HG02798 (cell line): ENCODE results near the gene SLC26A8.
A peak's percentile ranks its signal among the peaks of the same experiment; 100 is the strongest.
"Not testable (repeated sequence)": the region's sequence is repeated elsewhere in the genome, so short reads cannot be mapped to it uniquely, and the experiment has no call there.

Source experiments
- ATAC-seq: cut with Tn5 transposase; IDR thresholded peaks from one replicate; pipeline ENCODE4 v1.9.1; 2021; ENCODE audit warnings: mild to moderate bottlenecking; ENCODE audit not compliant: unreplicated experiment, poor library complexity

SLC26A8 gene

DNA sequence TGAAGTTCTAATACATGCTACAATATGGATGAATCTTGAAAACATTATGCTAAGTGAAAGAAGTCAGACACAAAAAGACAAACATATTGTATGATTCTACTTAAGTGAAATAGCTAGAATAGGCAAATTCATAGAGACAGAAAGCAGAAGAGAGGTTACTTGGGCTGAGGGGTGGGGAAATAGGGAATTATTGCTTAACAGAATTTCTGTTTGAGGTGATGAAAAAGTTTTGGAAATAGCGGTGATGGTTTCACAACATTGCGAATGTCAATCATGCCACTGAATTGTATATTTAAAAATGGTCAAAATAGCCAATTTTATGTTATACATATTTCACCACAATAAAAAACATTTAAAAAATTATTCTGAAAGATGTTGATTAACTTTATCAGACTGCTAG, 6.1 kb downstream of the SLC26A8 start:
- ATAC-seq = no peak

DNA sequence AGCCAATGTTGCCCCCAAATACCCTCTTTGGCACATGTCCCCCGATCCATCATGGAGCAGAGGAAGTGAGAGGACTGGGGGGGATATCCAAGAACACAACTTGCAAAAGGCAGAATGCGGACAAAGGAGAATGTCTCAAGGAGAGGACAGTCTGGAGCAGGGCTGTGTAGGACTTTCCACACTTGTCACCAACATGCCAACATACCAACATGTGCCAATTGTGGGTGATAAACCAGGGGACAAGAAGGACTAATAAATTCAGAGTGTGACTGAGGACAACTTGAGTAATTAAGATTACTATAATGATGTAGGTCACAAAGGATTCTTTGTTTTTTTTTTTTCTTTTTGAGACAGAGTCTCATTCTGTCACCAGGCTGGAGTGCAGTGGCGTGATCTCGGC, 8.8 kb downstream of the SLC26A8 start:
- no peak for ATAC-seq

DNA sequence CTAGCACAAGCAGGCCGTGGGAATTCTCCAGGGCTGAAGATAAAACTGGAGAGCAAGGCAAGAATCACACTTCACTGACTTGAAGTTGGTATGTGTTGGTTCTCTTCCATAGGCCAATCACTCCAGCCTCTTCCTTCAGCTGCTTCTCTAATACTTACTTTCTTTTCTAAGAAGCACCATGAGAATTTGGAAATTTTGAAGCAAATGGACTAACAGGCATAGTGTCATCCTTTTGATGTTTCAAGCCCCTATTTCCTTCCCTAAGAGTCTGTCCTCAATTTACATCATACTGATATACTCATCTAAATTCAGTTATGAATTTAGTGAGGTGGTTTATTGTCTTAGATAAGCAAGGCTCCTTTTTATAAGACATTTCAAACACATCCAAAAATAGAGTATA, 24.0 kb downstream of the SLC26A8 start:
- no peak for ATAC-seq

DNA sequence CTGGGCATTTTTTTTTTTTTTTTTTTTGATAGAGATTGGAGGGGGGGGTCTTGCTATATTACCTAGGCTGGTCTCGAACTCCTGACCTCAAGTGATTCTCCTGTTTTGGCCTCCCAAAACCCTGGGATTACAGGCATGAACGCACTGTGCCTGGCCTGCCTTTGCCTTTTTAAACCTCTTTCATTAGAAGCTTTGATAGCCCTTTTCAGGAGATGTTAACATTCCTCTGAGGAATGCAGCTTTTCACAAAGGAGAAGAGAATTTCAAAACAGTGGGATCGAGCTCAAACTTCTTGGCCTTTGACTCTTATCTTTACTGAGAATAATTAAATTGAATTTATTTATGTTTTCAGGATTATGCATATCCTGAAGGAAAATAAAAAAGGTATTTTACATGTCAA, 31.3 kb downstream of the SLC26A8 start:
- ATAC-seq = no peak

DNA sequence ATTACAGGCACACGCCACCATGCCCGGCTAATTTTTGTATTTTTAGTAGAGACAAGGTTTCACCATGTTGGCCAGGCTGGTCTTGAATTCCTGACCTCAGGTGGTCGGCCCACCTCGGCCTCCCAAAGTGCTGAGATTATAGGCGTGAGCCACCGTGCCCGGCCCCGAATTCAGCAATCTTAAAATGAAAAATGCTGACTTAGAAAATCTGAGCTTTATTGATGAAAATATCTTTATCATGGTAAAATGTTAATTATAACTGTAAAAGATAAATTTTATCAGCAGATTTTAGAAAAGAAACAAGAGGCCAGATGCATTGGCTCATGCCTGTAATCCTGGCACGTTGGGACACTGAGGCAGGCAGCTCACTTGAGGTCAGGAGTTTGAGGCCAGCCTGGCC, 36.4 kb downstream of the SLC26A8 start:
- not testable (repeated sequence) for ATAC-seq

DNA sequence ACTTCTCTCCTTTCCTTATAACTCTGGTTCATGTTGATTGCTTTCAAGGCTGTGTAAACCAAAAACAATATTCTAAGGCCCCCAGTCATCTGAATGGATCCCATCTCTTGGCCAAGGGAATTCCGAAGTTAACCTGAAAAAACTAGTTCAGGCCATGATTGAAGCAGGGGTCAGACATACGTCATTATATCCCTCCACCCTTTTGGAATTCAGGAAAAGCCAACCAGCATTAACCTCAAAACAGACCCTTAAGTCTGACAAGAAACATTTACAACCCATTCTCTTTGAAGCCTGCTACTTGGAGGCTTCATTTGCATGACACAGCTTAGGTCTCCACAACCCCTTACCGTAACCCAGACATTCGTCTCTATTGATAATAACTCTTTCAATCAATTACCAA, 39.7 kb downstream of the SLC26A8 start:
- ATAC-seq = no peak

DNA sequence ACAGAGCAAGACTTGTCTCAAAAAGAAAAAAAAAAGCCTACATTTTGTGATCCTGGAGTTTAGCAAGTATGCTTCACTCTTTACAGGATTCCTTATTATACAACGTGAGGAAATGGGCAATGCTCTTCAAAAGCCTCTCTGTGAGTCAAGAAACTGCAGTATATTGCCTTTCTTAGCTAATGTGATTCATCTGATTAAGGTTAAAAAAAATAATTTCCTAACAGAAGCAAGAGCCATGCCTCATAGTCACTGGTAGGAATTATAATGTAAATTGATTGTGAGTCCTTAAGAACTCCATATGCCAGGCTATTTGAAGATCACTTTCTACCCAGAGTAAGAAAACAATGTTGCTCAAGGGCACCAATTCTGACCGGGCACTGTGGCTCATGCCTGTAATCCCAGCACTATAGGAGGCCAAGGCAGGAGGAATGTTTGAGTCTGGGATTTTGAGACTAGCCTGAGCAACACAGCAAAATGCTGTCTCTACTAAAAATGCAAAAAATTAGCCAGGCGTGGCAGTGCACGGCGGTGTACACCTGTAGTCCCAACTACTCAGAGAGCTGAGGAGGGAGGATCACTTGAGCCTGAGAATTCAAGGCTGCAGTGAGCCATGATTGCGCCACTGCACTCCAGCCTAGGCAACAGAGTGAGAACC, 43.3 kb downstream of the SLC26A8 start:
- no peak for ATAC-seq

DNA sequence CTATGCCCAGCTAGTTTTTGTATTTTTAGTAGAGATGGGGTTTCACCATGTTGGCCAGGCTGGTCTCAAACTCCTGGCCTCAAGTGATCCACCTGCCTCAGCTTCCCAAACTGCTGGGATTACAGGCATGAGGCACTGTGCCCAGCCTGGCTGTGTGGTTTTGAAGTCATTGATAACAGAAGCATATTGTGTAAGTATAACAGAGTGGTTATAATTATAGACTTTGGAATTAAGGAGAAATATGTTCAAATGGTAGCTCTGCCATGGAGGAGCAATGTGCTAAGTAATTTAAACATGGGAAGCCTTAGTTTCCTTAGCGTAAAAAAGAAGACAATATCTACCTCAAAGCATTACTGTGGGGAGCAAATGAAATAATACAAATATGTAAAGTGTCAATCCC, 44.3 kb downstream of the SLC26A8 start:
- ATAC-seq = not testable (repeated sequence)

DNA sequence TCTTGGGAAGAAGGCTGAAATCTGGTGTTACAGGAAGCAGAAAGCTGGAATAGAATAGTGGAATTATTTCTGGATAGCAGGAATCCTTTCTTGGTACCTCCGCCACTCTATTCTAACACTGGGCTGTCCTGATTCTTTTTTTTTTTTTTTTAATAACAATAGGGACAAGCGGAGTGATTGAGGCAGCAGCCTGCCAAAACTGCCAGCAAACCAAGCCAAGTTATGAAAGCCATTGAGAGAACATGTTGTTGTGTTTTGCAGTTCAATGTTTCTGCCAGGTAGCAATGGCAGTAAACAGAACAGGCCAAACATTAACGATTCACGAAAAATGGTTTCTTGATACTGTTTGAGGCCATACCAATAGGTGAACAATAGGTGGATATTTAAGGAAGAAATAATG, 47.1 kb downstream of the SLC26A8 start:
- ATAC-seq = no peak

DNA sequence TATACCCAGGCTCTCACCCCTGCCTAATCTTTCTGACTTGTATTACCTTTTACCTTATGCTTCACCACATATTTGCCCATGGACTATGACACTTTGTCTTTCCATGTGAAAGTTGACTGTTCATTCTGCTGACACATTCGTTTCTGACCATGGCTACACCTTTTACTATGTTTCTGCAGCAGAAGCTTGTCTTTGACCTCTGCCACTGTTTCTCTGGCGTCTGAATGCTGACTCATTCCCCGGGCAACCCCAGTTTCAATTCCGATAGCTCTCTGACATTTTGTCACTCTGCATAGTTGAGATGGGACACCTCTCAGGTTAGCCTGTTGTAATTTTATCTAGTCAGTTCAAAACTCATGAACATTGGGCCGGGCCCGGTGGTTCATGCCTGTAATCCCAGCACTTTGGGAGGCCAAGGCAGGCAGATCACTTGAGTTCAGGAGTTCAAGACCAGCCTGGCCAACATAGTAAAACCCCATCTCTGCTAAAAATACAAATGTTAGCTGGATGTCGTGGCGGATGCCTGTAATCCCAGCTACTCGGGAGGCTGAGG, 50.7 kb downstream of the SLC26A8 start:
- ATAC-seq = peak; percentile 68

DNA sequence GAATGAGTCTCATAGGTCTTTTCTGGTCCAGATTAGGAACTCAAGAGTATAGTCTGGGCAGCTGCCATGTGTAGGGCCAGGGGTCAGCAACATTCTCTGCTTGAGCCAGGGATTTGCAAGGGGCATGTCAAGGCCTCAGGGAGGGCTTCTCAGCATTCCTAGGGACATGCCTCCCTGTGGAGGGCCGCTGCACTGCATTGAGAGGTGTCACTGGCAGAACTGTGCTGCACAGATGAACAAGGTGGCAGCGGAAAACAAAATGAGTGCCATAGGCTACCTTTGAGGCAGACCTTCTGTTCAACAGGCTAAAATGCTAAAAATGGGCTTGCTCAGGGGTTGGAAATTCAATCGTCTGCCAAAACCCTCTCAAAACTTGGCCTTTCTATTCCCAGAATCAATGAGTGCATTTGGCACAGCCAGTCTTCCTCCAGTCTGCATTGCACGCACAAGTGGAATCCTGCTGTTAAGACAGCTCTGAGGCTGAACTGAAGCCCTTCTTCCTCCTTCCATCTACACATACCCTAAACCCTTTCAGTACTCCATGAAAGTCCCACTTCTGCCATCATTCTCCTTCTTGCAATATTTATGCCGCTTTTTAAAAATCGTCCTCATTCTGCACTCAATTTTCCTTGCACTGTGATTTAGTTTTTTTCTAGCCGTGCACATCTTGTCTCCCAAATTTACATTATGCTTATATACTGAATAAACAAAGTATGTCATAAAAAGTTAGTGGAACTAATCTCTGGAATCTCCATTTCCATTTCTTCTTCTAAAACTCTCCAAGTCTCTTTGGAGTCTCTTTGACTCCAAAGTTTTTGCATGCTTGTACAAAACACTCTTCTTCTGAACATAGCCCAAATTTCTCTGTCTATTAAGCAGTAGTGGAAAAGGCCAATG, 51.7 kb downstream of the SLC26A8 start:
- ATAC-seq = no peak

DNA sequence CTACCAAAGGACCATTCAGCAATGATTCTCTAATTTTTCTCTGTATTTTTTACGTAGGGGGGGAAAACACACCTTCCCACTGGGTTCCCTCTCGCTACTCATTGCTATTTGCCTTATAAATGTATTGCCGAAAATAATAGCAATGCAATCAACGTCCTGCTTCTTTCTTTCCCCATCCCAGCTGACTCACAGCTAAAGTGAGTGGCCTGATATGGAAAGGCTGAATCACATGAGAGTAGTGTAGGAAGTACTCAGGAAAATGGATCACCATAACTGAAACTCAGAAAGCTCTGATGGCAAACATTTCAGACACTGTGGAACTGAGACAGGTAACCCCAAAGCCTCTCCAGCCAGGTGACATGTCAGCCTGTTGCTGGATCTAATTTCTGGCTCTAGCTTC, 54.3 kb downstream of the SLC26A8 start:
- no peak for ATAC-seq

DNA sequence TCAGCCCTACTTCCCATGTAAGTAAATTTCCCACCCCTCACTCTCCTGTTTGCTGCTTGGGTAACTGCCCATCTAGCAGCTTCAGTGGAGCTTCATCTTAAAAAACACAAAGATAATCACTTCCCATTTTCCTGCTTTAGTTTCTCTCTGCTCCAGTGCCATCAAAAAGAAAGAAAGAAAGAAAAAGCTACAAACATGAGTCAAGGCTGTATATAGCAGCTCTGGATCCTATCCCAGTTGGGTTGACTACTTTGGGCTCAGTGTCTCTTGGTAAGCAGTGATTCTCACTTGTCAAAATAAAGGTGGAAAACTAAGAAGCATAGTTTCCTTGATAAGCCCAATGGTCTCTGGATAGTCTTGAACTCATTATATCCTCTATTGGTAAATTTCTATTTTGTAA, 54.8 kb downstream of the SLC26A8 start:
- no peak for ATAC-seq

DNA sequence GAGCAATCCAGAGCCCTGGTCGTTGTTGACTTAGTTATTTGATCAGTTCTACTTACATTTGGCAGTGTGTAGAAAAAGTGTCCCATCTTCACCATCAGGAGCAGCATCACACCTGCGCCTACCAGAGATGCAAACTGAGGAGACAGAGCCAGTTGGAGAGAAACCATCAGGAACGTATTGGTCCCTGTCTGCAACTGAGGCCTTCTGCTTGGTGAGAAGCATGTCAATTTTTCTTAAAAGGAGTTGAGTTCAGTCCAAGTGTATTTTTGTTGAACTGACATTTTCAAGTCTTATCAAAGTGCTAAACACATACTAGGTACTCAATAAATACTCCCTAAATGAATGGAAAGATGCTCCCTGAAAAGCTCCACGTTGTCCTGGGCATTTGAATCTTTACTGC, 55.6 kb downstream of the SLC26A8 start:
- no peak for ATAC-seq

DNA sequence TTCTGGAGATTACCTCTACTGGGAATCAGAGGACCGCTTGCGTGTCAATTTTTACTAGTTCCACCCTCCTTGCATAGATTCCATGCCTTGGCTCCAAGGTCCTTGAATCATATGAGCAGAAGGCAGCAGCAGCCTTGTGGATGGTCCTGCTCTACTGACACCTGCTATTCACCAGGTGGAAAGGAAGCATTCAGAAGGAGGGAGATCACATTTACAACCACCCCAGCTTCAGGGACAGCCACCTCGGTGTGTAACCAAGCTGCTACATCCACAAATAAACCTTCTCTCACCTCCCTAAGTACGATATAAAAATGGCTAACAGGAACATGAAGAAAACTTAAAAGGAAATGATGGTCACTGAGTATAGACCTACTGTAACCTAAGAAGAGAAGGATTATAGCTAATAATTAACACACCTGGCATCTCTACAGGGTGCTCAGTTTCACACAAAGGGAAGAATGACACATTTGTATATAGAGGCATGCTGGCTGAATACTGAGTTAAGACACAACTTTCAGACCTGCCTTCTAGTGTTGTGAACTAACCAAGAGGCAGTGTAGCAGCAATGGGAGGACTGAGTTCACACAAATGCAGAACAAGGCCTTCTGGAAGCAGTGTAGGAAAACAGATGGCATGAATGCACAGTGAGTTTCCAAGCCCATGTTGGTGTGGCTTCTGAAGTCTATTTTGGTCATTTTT, 57.2 kb downstream of the SLC26A8 start:
- no peak for ATAC-seq

DNA sequence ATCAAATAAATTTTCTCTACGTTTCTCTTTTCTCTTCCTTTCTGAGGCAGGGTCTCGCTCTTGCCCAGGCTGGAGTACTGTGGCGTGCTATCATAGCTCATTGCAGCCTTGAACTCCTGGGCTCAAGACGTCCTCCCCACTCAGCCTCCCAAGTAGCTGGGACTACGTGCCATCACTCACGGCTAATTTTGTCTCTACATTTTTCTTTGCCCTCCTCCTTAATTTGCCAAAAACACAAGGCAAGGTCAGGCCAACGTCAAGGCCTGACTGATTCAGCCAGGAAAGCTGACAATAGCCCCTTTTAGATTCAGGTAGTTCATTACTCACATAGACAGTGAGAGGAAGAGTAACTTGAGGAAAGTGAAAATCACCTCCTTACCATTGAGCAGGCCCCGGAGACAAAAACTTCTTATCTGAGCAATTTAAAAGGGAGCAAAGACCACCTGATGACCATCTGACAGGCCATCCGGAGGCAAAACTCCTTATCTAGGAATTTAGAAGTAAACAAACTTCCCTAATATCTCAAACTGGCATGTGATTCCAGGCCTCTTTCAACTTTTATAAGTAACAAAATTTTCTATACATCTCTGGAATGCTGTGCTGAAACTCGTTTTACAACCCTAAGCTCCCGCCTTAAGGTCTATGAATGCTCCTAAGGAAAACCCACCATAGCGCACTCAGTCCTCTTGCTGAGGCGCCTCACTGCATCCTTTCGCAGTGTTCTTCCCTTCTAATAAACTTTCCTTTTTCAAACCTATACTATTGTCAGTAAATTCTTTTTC, 61.5 kb downstream of the SLC26A8 start:
- no peak for ATAC-seq

DNA sequence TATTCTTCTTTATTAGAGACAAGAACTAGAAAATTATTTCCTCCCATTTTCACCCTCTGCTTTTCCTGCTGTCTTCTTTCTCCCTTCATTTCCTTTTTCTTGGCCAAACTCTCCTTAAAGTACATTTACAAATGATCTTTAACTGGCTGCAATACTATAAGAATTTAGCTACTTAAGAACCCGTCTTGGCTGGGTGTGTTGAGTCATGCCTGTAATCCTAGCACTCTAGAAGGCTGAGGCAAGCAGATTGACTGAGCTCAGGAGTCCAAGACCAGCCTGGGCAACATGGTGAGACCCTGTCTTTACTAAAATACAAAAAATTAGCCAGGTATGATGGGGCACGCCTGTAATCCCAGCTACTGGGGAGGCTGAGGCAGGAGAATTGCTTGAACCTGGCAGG, 64.3 kb downstream of the SLC26A8 start:
- no peak for ATAC-seq

DNA sequence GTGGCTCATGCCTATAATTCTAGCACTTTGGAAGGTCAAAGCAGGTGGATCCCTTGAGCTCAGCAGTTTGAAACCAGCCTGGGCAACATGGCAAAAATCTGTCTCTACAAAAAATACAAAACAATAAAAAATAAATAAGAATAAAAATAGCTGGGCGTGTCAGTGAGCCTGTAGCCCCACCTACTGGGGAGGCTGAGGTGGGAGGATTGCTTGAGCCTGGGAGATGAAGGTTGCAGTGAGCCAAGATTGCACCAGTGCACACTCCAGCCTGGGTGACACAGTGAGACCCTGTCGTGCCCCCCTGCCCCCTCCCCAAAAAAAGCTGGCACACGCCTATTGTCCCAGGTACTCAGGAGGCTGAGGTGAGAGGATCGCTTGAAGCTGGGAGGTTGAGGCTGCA, 68.5 kb downstream of the SLC26A8 start:
- no peak for ATAC-seq

DNA sequence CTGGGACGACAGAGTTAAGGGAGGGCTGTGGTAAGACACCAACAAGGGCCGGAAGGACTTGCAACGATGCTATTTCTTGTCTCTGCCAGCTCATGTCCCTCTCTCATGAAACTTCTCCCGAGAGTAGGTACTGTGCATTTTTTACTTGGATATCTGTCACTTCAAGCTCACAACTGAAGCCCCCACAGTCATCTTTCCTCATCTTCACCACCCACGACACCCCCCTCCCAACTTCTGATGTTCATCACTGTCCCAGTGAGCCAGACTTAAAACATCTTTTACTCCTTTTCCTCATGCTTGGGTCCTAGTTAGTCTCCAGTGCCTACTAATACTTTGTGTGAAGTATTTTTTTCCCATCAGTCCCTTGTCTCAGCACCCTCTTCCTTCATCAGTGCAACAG, 68.9 kb downstream of the SLC26A8 start:
- ATAC-seq = no peak

DNA sequence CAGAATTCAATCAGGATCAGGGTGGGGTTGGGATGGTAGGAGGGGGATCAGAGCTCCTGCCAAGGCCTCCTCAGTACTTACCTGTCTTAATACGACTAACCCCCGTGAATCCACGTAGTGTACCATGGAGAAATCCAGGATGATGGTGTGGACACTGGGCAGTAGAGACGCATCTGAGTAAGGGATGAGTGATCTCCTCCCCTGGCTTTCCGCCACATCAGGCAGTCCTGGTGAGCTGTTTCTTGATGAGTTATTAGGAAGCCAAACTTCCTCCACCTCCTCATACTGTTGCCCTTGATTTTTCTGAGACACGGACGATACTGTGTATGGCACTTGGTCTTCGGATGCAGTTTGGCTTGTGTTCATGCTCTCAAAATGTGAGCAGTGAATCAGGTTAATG, 69.4 kb downstream of the SLC26A8 start:
- ATAC-seq = no peak
